A549 (cell line): ENCODE results near the gene PDGFB. TPM values are rescaled to one million over a fixed set of nuclear protein-coding genes. Genes with fewer than 3 reads are reported as not detected.

ENCODE experiments used
- ATAC-seq, 2 experiments: fragments of 200-7000 bp in 1 of 2; fragments of >200 bp in 1 of 2; cut with Nextera tagmentation in 1 of 2; cut with Tn5 transposase in 1 of 2; 3 replicates each; pipeline versions ENCODE4 v1.8.0 to v1.9.1; 2018 to 2020; ENCODE audit warnings: mild to moderate bottlenecking in 1 of 2, moderate library complexity in 1 of 2
- CTCF ChIA-PET: fragments of 300-600 bp; sonication (Branson Sonifier 250); formaldehyde crosslinking; extraction: SDS; loops from one replicate; lab custom pipeline; 2021; ENCODE audit warnings: antibody characterized with exemption, inconsistent platforms; lab: Yijun Ruan, JAX
- POLR2A ChIA-PET: fragments of 350-600 bp; formaldehyde crosslinking; extraction: SDS; loops from one replicate; lab custom pipeline; 2021; ENCODE audit warnings: antibody characterized with exemption, inconsistent platforms; lab: Yijun Ruan, JAX
- DNase-seq, 2 experiments: peaks; one replicate each; pipeline versions ENCODE4 v3.0.0 to v3.0.0-alpha.2; 2011 to 2016; ENCODE audit warnings: low read depth in 1 of 2, low spot score in 1 of 2
- FAIRE-seq: peaks from 2 replicates; lab custom pipeline; 2011; peaks lifted over from hg19 to GRCh38; lab: Jason Lieb, UNC
- H3K27ac ChIP-seq, 2 experiments: fragments of >200 bp; sonication (Bioruptor Twin); formaldehyde crosslinking; 3 replicates each; pipeline ENCODE4 v1.5.1; 2016 to 2017
- H3K4me1 ChIP-seq: fragments of >200 bp; sonication (Bioruptor Twin); formaldehyde crosslinking; 3 replicates; pipeline ENCODE4 v1.6.1; 2016
- H3K4me2 ChIP-seq: fragments of >200 bp; sonication (Bioruptor Twin); formaldehyde crosslinking; 3 replicates; pipeline ENCODE4 v1.6.1; 2016
- H3K4me3 ChIP-seq: fragments of >200 bp; sonication (Bioruptor Twin); formaldehyde crosslinking; 3 replicates; pipeline ENCODE4 v1.5.1; 2016
- H3K9me3 ChIP-seq: fragments of >200 bp; sonication (Bioruptor Twin); formaldehyde crosslinking; 3 replicates; pipeline ENCODE4 v1.6.1; 2016
- BCL3 ChIP-seq: fragments of >200 bp; sonication (Bioruptor Twin); formaldehyde crosslinking; IDR thresholded peaks from 3 replicates; pipeline ENCODE4 v1.6.1; 2016
- CBX8 ChIP-seq: fragments of 200-600 bp; sonication (generic); IDR thresholded peaks from 2 replicates; pipeline ENCODE4 v1.6.1; 2016
- CEBPB ChIP-seq, 2 experiments: fragments of >200 bp in 1 of 2; sonication (Bioruptor Twin) in 1 of 2; formaldehyde crosslinking in 1 of 2; IDR thresholded peaks; 2 replicates each; pipeline ENCODE4 v1.6.1; 2012 to 2016
- CHD4 ChIP-seq: fragments of 200-600 bp; sonication (generic); IDR thresholded peaks from 2 replicates; pipeline ENCODE4 v1.6.1; 2016; ENCODE audit warnings: antibody characterized with exemption, mild to moderate bottlenecking, borderline replicate concordance
- EHF ChIP-seq: fragments of 250-450 bp; sonication (Bioruptor Pico); IDR thresholded peaks from 2 replicates; pipeline ENCODE4 v1.5.0; 2020; ENCODE audit warnings: mild to moderate bottlenecking
- FOSB ChIP-seq: fragments of 250-450 bp; sonication (Bioruptor Pico); IDR thresholded peaks from 2 replicates; pipeline ENCODE4 v1.5.0; 2020; ENCODE audit warnings: mild to moderate bottlenecking, moderate library complexity
- FOXS1 ChIP-seq: fragments of 250-450 bp; sonication (Bioruptor Pico); IDR thresholded peaks from 2 replicates; pipeline ENCODE4 v1.5.0; 2020; ENCODE audit warnings: mild to moderate bottlenecking, moderate library complexity
- HDAC2 ChIP-seq: fragments of 200-600 bp; sonication (generic); IDR thresholded peaks from 2 replicates; pipeline ENCODE4 v1.6.1; 2016
- HEYL ChIP-seq: fragments of 250-450 bp; sonication (Bioruptor Pico); IDR thresholded peaks from 2 replicates; pipeline ENCODE4 v1.8.0; 2021; ENCODE audit warnings: mild to moderate bottlenecking, moderate library complexity
- HMGXB4 ChIP-seq: fragments of 250-450 bp; sonication (Bioruptor Pico); IDR thresholded peaks from 2 replicates; pipeline ENCODE4 v1.5.0; 2021; ENCODE audit warnings: mild to moderate bottlenecking, moderate library complexity, borderline replicate concordance
- HOXA7 ChIP-seq: fragments of 250-450 bp; sonication (Bioruptor Pico); IDR thresholded peaks from 2 replicates; pipeline ENCODE4 v1.5.0; 2020; ENCODE audit warnings: mild to moderate bottlenecking, moderate library complexity
- HOXB5 ChIP-seq: fragments of 250-450 bp; sonication (Bioruptor Pico); IDR thresholded peaks from 2 replicates; pipeline ENCODE4 v1.5.0; 2020; ENCODE audit warnings: mild to moderate bottlenecking, moderate library complexity
- KDM1A ChIP-seq: fragments of 200-600 bp; sonication (generic); IDR thresholded peaks from 2 replicates; pipeline ENCODE4 v1.6.1; 2016; ENCODE audit warnings: low read depth, mild to moderate bottlenecking
- POLR2A ChIP-seq: IDR thresholded peaks from 2 replicates; pipeline ENCODE4 v1.6.1; 2012; ENCODE audit warnings: mild to moderate bottlenecking, low read length
- RAD21 ChIP-seq, 2 experiments: fragments of >200 bp in 1 of 2; sonication (Bioruptor Twin) in 1 of 2; formaldehyde crosslinking in 1 of 2; IDR thresholded peaks in 1 of 2; conservative IDR thresholded peaks in 1 of 2; 2 replicates in 1 of 2; 3 replicates in 1 of 2; pipeline ENCODE4 v1.6.1; 2012 to 2018; ENCODE audit warnings: inconsistent platforms in 1 of 2
- RARB ChIP-seq: fragments of 250-450 bp; sonication (Bioruptor Pico); IDR thresholded peaks from 2 replicates; pipeline ENCODE4 v1.8.0; 2021; ENCODE audit warnings: mild to moderate bottlenecking, moderate library complexity
- RCOR1 ChIP-seq: fragments of 150-350 bp; IDR thresholded peaks from 2 replicates; pipeline ENCODE4 v1.6.1; 2014; ENCODE audit warnings: antibody characterized with exemption, low read length, low read depth
- RFX5 ChIP-seq: fragments of 450-650 bp; IDR thresholded peaks from 2 replicates; pipeline ENCODE4 v1.7.1; 2014; ENCODE audit warnings: antibody characterized with exemption, mild to moderate bottlenecking, moderate library complexity
- SREBF2 ChIP-seq: fragments of 450-650 bp; IDR thresholded peaks from 2 replicates; pipeline ENCODE4 v1.6.1; 2014; ENCODE audit warnings: mild to moderate bottlenecking, moderate library complexity
- USF2 ChIP-seq: fragments of 450-650 bp; IDR thresholded peaks from 2 replicates; pipeline ENCODE4 v1.6.1; 2014; ENCODE audit warnings: antibody characterized with exemption
- ZFP36 ChIP-seq: fragments of 450-650 bp; IDR thresholded peaks from 2 replicates; pipeline ENCODE4 v1.6.1; 2014; ENCODE audit warnings: borderline replicate concordance; ENCODE audit not compliant: partially characterized antibody
- ZNF302 ChIP-seq: fragments of 250-450 bp; sonication (Bioruptor Pico); IDR thresholded peaks from 2 replicates; pipeline ENCODE4 v1.9.0; 2021; ENCODE audit warnings: inconsistent platforms, mild to moderate bottlenecking, moderate library complexity
- ZSCAN20 ChIP-seq: fragments of 250-450 bp; sonication (Bioruptor Pico); IDR thresholded peaks from 2 replicates; pipeline ENCODE4 v1.8.0; 2022; ENCODE audit warnings: mild to moderate bottlenecking, moderate library complexity
- WGBS: methylation state at CpG from one replicate; pipeline ENCODE4 v1.1.6; 2017; ENCODE audit errors: missing lambda C conversion rate; 5-methylcytosine and 5-hydroxymethylcytosine counted together
- polyA plus RNA-seq, 4 experiments: library from polyadenylated mRNA; depleted of rRNA in 3 of 4; stranded (reverse); fragments of >200 nt; fragmentation: RNase III in 1 of 4; extraction: RNeasy Plus Mini Kit Qiagen cat#74134 plus additional on column Dnase treatment in 1 of 4; gene quantifications; 2 replicates in 3 of 4; 3 replicates in 1 of 4; pipeline ENCODE4 v1.2.3, GENCODE V29; 2011 to 2017
- TF ChIP-seq, protein P1 (sequence below): fragments of >200 bp; sonication (Bioruptor Twin); formaldehyde crosslinking; IDR thresholded peaks from 3 replicates; pipeline ENCODE4 v1.5.1; 2016
- TF ChIP-seq, protein P2 (sequence below): IDR thresholded peaks from 2 replicates; pipeline ENCODE4 v1.6.1; 2012

The PDGFB gene
- polyA plus RNA-seq, 2 of the 4 experiments (the other 2 are of a cell fraction) = 2.1 to 4.5 TPM

DNA sequence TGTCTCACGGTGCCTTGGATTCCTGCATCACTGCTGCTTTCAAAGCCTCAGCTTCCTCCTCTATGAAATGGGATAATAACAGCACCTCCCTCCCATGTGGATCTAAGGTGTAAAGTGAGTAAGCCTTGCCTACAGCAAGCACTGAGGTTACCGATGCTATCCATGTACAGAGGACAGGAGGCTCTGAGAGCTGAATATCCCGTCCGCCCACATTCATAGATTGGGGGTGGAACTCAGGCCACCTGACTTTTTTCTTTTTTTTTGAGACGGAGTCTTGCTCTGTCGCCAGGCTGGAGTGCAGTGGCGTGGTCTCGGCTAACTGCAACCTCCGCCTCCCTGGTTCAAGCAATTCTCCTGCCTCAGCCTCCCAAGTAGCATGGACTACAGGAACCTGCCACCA is 12.5 kb downstream of the PDGFB start:
- Histone ChIP-seq H3K4me2 (no peak overlapping the region), H3K4me3 (no peak overlapping the region), H3K27ac (no peak overlapping the region), H3K4me1 (peaks cover 4% of the 10 kb centered on the region; the same call in 2 of the 3 replicates), H3K9me3 (no peaks in the 10 kb centered on the region)
- FAIRE-seq = no peak
- no peak for ATAC-seq
- 96% methylated on average over 9 of the region's 9 CpGs for WGBS
- TF ChIP-seq ZFP36 (no peak), KDM1A (no peak), POLR2A (no peak), CBX8 (no peak), SREBF2 (no peak), ZNF302 (CRISPR knock-in tag) (no peak), RARB (CRISPR knock-in tag) (no peak), FOXS1 (no peak), RFX5 (no peak), RCOR1 (no peak), CEBPB (IDR thresholded peaks at IDR 0.05) (no peak), HMGXB4 (CRISPR knock-in tag) (no peak), EHF (CRISPR knock-in tag) (no peak)
- TF ChIP-seq, protein P1, sequence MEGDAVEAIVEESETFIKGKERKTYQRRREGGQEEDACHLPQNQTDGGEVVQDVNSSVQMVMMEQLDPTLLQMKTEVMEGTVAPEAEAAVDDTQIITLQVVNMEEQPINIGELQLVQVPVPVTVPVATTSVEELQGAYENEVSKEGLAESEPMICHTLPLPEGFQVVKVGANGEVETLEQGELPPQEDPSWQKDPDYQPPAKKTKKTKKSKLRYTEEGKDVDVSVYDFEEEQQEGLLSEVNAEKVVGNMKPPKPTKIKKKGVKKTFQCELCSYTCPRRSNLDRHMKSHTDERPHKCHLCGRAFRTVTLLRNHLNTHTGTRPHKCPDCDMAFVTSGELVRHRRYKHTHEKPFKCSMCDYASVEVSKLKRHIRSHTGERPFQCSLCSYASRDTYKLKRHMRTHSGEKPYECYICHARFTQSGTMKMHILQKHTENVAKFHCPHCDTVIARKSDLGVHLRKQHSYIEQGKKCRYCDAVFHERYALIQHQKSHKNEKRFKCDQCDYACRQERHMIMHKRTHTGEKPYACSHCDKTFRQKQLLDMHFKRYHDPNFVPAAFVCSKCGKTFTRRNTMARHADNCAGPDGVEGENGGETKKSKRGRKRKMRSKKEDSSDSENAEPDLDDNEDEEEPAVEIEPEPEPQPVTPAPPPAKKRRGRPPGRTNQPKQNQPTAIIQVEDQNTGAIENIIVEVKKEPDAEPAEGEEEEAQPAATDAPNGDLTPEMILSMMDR = no peak
- POLR2A ChIA-PET = no interaction called here
- DNase-seq = no peak
- CTCF ChIA-PET = interaction anchor here (0.9 to 3.1 kb wide), 5 partner anchors 8 to 85 kb away, joined by 3 to 10 read pairs (median 6); no protein-coding TSS in a partner anchor

GRCh38 chr22:39231197-39231950 is 13.4 kb downstream of the PDGFB start:
- Histone ChIP-seq H3K27ac (no peak overlapping the region), H3K4me3 (no peak overlapping the region), H3K4me2 (no peak overlapping the region), H3K9me3 (no peaks in the 10 kb centered on the region), H3K4me1 (peaks cover 2% of the 10 kb centered on the region; the same call in 1 of the 3 replicates)
- CTCF ChIA-PET = interaction anchor here (1.0 to 3.1 kb wide), 5 partner anchors 9 to 85 kb away, joined by 3 to 10 read pairs (median 4); no protein-coding TSS in a partner anchor
- FAIRE-seq (no peak), DNase-seq (no peak), ATAC-seq (no peak)
- 95% methylated on average over 32 of the region's 37 CpGs for WGBS
- POLR2A ChIA-PET = no interaction called here
- TF ChIP-seq HOXA7 (CRISPR knock-in tag) (no peak), RCOR1 (no peak), BCL3 (no peak), HMGXB4 (CRISPR knock-in tag) (no peak), HDAC2 (no peak), ZNF302 (CRISPR knock-in tag) (no peak), RAD21 (conservative IDR thresholded peaks at IDR 0.05 in 1 of 2, IDR thresholded peaks at IDR 0.05 in 1 of 2) (no peak), HOXB5 (CRISPR knock-in tag) (no peak), USF2 (no peak), FOSB (CRISPR knock-in tag) (no peak), HEYL (CRISPR knock-in tag) (no peak), ZSCAN20 (CRISPR knock-in tag) (no peak), FOXS1 (no peak), EHF (CRISPR knock-in tag) (no peak), CHD4 (no peak)
- TF ChIP-seq, protein P2, sequence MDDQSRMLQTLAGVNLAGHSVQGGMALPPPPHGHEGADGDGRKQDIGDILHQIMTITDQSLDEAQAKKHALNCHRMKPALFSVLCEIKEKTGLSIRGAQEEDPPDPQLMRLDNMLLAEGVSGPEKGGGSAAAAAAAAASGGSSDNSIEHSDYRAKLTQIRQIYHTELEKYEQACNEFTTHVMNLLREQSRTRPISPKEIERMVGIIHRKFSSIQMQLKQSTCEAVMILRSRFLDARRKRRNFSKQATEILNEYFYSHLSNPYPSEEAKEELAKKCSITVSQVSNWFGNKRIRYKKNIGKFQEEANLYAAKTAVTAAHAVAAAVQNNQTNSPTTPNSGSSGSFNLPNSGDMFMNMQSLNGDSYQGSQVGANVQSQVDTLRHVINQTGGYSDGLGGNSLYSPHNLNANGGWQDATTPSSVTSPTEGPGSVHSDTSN = no peak
